ENCODE measurements around the gene PNLIP.

The PNLIP gene

DNA sequence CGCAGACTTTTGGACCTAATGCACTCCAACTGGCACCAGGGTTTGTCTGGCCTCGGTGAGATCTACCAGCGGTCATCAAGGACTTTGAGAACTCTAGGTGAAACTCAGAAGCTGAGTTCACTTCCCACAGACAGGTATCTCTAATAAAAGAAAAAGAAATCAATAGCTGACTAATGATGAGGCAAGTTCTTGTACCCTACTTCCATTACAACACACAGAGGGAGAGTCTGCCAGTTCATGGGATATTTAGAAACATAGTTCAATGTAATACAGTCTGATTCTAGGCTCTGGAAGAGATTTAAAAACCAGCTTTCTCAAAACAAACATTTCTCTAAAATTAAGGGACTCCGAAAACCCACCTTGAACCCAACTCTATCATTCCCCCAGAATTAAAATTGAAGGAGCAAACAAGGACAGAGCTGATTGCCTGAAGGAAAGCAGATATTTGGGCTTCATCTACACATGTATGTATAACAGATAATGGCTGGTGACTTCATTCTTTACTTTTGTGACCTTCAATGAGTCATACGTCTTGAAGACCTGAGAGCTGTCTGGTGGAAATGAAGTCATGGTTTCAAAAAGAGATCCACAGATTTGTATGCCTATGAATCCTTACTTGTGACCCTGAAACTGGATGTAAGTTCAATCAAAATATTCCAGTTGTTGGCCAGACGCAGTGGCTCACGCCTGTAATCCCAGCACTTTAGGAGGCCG, 42.3 kb downstream of the PNLIP start:
- DNase-seq: no peak

DNA sequence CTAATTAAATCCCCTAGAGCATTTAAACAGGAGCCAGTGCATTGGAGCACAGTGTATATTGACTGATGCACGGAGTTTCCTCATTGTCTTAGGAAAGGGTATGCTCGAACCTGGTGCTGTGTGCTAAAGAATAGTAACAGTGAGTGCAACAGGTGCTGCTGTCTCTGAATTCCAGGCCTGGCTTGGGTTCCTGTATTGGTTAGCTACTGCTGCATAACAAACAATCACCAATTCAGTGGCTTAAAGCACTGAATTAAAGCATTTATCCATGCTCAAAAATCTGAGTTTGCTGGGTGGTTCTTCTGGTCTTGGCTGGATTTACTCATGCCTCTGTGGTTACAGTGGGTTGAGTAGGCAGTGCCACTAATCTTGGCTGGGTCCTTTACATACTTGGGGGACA, 43.3 kb downstream of the PNLIP start:
- DNase-seq: no peak

DNA sequence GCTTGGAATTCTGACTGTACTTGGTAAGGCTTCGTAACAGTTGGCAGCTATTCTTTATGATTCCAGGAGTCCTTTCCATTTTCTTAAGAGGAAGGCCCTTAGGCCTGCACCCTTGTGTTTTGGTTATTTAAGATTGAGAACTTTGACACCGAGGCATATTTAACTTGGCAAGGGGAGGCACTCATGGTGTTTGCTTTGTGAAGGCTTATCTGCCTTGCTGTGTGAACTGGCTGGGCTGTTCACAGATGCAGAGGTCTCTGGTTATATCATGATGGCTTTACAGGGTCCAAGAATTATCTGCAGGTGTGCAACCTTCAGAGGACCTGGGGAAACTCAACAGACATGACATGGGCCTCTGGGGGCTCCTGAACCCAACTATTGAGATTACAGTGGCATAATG, 44.2 kb downstream of the PNLIP start:
- no peak for DNase-seq

DNA sequence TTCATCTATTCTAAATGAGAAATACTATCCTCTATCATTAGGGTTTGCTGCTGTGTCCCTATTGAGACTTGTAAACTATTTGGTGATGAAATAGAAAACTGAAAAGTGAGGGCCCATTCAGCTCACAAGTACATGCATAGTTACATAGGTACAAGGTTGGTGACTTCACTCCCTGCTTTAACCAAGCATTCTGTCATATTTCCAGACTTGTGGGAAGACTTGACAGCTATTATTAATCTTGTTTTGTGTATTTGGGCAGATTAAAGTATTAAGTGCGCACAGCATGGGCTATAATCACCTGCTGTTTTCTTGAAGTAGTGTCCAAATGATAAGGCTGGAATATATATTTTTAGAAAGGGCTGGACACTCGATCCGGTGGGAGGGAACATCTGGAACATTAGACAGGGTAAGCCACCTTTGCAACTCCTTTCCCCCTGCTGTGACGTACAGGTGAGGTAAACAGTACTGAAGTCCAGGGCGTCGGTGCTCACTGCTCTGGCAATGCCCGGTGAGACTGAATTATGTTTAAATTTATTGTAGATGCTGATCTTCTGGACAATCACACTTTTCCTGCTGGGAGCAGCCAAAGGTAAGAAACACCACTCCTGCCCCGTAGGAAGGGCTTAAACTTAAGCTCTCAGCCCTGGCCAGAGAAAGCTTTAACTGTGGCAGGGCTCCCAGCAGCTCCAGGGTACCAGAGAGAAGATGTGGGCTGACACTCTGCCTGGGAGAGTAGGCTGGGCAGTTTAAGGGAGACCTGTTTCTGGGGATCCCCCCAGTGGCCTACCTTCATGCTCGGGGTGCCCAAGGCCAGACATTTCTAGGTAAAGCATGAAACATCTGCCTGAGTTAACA, 45.1 kb downstream of the PNLIP start, which contains the start of gene PNLIPRP1:
Gene PNLIPRP1, plus strand, starts transcription at position 370 of the 855 bp plus-strand sequence. Its CDS starts 171 bp downstream, at position 541.
- no peak for DNase-seq

DNA sequence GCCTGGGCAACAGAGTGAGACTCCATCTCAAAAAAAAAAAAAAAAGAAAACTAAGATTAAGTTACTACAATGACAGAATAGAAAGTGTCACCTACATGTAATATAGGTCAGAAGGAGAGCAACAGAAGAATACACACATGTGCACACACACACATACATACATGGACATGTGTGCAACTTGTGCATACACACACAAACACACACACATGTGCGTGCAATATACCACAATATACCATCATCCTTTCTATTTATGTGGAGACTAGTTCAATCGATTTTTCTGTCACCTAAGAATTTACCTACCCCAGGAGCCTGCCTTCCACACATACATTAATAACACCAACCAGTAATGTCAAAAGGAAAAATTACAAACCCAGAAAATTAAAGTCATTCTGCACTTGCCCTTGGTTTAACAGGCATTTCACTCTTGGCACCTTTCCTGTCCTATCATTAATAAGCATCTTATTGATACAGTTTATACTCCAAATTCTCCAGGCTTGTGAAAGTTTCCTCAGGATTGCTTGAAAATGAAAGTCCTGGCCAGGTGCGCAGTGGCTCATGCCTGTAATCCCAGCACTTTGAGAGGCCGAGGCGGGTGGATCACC, 47.5 kb downstream of the PNLIP start:
- no peak for DNase-seq

DNA sequence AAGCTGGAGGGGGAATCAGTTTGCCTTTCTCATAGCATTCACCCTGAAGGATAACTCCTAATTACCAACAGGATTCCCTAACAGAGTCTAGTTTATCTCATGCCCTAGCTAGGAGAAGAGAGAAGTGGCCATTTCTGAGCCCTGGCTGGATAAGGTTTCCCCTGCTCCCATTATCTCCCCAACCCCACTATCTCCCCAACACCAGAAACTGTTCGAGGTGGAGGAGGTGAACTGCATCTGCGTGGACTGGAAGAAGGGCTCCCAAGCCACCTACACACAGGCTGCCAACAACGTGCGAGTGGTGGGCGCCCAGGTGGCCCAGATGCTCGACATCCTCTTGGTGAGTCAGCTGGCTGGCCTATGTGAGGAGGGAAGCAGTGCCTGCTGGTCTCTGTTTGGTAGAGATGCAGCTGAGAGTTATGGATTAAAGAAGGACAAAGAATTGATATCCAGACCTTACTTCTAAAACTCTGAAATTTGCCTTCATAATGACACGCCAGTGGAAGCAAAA, 48.8 kb downstream of the PNLIP start:
- no peak for DNase-seq

DNA sequence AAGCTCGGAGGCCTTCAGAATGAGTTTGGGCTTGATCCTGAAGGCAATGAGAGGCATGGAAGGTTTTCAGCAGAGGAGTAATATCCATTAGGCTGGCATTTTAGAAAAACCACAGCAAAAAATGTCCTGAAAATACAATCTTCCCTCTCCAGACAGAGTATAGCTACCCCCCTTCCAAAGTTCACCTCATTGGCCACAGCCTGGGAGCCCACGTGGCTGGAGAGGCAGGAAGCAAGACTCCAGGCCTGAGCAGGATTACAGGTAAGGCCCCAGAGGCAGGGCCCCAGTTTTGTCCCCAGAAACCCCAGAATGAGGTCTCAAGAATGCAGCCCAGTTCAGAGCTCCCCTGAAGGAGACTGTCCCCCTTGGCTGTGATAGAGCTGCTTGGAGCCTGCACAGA, 50.3 kb downstream of the PNLIP start:
- no peak for DNase-seq

DNA sequence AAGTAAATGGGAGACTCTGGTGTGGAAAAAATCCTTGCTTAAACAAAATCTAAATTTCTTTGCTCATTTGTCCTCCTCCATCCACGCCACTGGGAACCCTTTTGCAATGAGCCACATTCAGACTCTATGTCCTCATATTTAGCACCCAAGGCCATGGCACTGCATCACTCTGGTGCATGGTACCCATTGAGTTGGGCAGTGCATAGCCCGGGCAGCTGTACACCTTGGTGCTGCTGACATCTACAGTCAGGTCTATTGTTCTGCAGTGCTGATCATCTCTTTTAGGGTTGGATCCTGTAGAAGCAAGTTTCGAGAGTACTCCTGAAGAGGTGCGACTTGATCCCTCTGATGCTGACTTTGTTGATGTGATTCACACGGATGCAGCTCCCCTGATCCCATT, 51.8 kb downstream of the PNLIP start:
- DNase-seq: no peak

DNA sequence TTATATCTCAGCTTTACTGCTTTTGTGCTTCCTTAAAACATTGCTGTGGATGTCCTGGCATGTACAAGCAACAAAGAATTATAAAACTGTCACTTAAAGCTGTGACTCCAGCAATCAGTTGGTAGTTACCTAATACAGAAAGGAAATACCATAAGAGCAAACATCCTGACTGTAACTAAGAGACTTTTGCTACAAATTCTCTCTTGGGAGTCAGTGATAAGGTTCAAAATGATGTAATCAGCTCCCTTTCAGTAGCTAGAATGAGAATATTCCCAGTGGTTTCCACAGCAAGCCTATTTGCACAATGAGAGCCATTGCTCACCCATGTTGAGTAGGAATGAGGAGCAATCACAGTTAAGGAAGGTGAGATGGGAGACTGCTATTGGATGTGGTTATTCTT, 52.6 kb downstream of the PNLIP start:
- no peak for DNase-seq

DNA sequence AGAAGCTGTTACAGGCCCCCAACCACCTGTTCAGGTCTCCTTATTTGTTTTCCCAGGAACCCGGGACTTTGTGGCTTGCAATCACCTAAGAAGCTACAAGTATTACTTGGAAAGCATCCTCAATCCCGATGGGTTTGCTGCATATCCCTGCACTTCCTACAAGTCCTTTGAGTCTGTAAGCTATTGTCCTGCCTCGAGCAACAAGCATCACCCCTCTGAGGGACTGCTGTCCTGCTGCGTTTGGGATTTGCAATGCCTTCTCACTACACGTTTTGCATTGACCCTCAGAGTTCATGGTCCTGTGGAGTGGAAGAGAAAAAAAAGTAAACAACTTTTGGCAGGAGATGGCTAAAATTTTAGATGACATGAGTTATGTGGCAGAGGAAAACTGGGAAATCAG, 54.3 kb downstream of the PNLIP start:
- DNase-seq: no peak

DNA sequence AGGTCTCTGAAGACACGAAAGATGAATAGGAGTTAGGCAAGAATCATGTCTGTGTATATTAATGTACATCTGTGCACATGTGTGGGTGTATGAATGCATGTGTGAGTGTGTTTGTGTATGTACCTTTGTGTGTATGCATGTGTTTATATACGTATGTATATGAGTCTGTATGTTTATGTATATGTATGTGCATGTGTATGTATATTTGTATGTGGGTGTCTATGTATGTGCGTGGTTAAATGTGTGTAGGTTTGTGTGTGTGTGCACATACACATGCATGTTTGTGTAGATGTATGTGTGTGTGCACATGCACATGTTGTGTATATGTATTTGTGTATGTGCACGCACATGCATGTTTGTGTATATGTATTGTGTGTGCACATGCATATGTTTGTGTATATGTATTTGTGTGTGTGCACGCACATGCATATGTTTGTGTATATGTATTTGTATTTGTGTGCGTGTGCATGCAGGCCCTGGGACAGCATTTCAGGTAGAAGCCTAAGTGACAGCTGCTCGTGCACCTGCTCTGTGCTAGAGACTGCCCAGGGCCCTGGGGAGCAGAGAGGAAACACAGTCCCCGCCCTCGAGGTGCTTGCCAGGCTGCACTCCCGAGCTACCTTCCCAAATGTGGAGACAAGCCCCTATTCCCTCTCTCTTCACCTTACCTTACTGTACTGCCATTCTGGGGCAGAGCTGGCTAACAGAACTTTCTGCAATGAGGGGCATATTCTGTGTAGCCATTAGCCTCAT, 57.1 kb downstream of the PNLIP start:
- no peak for DNase-seq

DNA sequence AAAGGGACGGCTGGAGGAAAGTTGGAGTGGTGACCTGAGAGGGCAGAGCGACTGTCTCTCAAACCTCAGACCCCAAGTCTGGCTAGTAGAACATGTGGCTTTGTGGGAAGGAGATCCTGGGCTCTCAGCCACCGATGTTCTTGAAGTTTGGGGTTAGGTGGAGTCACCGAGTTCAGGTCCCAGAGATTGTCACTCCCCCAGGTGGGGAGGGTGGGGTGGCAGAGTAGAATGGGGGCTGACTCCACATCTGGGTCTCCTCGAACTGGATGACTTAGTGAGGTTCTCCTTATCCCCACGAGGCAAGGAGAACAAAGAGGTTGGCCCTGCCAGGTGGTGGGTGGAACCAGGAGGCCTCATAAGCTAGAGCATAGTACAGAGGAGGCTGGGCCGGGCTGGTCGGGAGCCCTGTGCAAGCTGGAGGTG, 60.3 kb downstream of the PNLIP start:
- no peak for DNase-seq

DNA sequence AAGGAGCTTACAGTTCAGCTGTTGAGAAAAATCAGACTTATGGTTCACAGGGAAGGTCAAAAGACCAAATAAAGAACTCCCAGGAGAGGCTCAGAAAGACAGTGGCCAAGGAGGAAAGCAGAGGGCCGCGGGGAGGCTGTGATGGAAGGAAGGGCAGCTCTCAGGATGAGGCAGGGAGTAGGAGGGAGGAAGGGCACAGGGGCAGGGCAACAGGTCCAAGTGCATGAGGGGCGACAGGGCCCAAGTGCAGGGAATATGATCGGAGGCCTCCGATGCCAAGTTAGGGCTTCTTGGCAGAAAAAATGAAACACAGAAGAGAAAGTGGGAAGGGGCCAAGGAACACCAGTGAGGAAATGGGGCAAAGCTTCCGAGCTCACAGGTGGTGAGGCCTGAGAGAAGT, 61.6 kb downstream of the PNLIP start:
- no peak for DNase-seq

DNA sequence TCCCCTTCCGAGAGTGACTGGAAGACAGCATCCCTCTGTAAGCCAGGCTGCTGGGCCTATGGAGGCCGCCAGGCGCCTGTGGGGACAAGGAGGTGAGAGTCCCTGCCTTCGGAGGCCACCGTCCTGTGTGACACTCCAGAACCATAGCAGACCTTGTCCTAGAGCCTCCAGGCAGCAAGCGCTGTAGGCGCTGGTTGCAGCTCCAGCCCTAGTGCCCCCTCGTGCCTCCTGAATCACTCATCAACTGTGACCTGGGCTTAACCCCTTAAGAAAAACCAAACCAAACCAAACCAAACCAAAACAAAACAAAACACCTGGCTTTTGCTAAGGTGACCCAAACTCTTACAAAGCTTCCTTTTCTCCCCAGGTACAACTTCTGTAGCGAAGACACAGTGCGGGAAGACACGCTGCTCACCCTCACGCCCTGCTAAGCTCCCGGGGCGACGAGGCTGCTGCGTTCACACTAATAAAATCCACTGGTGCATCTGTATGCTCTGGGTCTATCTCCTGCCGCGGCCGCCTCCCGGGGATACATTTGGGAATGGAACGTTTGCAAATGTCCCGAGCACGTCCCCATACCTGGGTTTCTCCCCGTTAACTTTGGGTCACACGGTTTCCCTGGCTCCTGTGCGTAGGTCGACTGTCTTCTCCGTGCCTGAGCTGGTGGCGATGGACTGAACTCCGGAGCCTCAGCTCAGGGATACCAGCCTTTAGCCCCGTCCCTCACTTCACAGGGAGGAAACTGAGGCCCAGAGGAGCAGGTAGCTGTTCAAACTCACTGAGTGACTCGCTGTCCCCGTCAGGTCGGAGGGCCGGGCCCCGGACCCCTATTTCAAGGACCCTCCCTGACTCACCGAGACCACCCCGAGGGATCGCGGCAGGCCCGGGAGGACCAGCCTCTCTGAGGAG, 63.2 kb downstream of the PNLIP start:
- DNase-seq: no peak

DNA sequence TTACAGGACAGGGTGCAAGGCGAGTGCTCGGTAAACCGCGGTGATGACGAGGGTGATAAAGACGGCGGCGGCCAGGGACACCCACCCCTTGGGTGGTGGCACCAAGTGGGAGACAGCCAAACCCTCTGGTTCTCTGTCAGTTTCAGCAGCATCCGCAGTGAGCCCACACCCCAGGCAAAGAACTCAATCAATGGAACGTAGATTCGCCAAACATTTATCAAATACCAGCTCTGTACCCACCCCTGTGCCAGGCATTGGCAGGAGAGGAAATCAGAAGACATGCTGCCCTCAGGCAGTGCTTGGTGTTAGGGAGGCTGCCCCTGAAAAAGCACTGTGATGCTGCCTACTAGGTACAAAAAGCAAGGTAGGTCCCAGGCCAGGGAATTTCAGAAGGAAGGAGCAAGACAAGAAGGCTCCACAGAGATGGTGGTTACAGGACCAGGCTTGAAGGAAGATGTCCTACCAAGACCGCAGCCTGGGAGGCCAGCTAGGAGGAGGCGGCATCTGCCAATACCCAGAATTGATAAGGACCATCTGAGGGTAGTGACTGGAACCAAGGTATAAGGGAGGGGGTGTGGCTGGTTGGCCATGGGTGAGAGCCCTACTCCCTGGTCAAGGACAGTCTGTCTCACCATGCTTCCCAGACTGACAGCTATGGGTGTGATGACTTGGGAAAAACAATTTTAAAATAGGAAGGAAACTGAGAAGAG, 64.9 kb downstream of the PNLIP start:
- DNase-seq: no peak

DNA sequence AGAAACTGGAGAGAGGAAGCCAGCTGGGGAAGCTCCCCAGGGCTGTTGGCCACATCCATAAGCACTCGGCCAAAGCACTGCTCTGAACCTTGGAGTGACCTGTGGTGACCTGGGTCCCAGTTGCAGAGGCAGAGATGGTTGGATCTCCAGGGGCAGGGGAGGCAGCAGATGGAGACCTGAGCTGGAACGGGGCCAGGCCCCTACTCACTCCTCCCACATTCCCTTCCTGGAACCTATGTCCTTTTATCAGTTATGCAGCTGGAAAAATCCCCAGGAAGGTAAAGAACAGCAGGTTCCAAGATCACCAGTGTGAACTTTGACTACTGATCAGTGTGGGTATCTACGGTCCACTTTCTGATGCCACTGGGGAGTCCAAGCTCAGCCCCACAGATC, 65.4 kb downstream of the PNLIP start:
- no peak for DNase-seq

DNA sequence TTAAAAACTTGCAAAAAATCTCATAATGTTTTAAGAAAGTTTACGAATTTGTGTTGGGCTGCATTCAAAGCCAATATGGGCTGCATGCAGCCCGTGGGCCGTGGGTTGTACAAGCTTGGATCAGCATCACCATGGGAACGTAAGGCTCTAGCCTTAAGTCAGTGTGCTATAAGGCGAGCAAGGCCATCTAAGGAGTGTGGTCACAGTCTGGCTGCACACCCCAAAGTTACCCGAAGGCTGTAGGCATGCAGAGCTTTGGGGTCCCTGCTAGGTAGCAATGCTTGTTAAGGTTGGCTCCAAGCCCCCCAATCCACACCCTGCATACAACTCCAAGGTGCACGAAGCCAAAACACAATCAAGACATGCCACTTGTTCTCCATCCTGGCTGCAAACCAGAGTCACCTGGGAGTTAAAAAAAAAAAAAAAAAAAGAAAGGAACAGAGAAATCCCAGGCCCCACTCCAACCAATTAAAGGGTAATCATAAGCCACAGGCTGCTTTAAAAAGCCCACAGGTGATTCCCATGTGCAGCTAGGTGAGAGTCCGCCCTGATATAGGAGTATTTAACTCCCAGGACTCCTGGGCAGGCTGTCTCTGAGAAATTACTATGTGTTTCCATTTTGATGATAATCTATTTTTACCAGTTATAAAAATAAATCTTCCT, 66.5 kb downstream of the PNLIP start:
- no peak for DNase-seq

DNA sequence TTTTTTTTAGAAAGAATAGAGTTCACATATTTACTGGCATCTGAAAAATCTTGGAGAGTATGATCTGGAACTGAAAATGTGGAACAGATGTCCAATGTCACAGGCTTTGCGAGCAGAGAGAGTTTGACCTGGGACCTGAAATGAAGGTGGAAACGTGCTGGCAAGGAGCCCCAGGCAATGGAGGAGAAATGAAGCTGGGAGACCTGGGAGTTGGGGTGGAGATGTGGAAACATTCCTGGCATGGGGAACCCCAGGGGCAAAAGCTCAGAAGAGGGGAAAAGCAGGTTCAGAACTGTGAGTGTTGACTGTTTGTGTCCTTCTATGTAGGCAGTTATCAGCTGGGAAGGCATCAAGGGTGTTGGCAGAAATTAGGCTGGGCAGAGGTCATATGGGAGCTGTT, 67.7 kb downstream of the PNLIP start:
- no peak for DNase-seq

DNA sequence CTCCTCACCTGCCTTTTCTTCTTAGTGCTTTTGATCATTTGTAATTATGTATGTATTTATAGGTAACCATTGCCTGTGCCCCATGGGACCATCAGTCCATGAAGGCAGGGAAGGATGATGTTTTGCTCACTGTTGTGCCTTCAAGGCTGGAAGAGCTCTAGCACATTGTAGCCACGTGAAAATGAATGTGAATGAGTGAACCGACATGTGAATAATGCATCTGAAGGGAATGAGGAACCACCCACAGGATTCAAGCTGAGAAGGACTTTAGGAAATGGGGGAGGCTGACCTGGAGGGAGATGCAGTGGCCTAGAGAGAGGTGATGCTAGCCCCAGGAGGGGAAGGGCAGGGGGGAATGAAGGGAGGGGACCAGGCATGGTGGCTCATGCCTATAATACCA, 69.1 kb downstream of the PNLIP start:
- no peak for DNase-seq

DNA sequence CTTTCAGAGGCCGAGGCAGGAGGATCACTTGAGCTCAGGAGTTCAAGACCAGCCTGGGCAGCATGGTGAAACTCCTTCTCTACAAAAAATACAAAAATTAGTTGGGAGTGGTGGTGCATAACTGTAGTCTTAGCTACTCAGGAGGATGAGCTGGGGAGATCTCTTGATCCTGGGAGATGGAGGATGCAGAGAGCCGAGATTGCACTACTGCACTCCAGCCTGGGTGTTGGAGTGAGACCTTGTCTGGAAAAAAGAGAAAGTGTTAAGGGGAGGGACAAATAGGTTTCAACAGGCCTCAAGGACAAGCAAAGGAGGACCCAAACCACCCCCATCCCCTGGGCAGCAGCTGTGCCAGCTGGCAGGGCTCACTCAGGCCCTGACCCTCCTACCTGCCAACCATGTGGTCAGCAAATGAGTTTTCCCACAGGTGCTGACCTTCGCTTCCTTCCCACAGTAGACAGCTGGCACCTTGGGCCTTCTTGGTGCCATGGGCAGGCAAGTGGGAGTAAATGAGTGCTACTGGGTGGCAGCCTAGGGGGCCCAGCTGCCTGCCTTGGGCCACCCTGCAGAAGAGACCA, 69.6 kb downstream of the PNLIP start:
- no peak for DNase-seq

Data from GOT3 (cell line).